ENCODE results near the gene PRUNE1.

PRUNE1 gene

DNA sequence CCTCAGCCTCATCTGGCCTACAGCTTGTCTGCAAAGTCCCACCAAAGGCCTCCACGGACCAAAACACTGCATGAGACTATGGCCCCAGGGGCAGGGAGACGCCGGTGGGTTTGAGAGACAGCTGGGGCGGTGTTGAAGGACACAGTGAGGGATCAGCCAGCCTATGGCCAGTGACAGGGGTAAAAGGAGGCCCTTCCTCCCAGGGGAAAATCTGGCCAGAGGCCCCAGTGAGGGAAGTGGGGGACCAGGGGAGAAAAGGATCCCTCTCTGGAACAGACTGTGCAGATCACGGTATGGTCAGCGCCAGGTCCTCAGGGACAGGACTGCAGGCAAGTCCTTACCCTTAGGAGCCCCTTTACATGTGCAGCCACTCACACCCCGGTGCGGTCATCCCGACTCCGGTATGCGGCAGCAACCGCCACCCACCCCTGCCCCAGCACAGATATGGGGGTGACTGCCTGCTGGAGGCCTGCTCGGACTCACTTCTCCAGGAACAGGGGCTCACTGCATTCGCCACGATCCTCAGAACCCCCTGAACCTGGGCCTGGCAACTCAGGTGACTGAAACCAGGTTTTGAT lies 34.9 kb upstream of the PRUNE1 start:
- TF ChIP-seq RAD21 (IDR thresholded peaks at IDR 0.05; ENCODE audit: low read depth) (no peak), FOXM1 (IDR thresholded peaks at IDR 0.05; ENCODE audit: borderline replicate concordance, low read depth) (no peak), EGR1 (IDR thresholded peaks at IDR 0.05) (no peak), YY1 (IDR thresholded peaks at IDR 0.05; ENCODE audit: low read depth) (no peak), EP300 (IDR thresholded peaks at IDR 0.05; ENCODE audit: borderline replicate concordance) (no peak), CREB1 (IDR thresholded peaks at IDR 0.05; ENCODE audit: low read depth) (no peak), TEAD4 (IDR thresholded peaks at IDR 0.05) (no peak), TCF12 (IDR thresholded peaks at IDR 0.05; ENCODE audit: low read depth) (no peak), ZBTB7A (IDR thresholded peaks at IDR 0.05; ENCODE audit: low read depth) (no peak), CEBPB (IDR thresholded peaks at IDR 0.05) (no peak)
- TF ChIP-seq, protein P1, sequence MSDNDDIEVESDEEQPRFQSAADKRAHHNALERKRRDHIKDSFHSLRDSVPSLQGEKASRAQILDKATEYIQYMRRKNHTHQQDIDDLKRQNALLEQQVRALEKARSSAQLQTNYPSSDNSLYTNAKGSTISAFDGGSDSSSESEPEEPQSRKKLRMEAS (IDR thresholded peaks at IDR 0.05): no peak
- TF ChIP-seq, protein P2, sequence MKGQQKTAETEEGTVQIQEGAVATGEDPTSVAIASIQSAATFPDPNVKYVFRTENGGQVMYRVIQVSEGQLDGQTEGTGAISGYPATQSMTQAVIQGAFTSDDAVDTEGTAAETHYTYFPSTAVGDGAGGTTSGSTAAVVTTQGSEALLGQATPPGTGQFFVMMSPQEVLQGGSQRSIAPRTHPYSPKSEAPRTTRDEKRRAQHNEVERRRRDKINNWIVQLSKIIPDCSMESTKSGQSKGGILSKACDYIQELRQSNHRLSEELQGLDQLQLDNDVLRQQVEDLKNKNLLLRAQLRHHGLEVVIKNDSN (IDR thresholded peaks at IDR 0.05): no peak

DNA sequence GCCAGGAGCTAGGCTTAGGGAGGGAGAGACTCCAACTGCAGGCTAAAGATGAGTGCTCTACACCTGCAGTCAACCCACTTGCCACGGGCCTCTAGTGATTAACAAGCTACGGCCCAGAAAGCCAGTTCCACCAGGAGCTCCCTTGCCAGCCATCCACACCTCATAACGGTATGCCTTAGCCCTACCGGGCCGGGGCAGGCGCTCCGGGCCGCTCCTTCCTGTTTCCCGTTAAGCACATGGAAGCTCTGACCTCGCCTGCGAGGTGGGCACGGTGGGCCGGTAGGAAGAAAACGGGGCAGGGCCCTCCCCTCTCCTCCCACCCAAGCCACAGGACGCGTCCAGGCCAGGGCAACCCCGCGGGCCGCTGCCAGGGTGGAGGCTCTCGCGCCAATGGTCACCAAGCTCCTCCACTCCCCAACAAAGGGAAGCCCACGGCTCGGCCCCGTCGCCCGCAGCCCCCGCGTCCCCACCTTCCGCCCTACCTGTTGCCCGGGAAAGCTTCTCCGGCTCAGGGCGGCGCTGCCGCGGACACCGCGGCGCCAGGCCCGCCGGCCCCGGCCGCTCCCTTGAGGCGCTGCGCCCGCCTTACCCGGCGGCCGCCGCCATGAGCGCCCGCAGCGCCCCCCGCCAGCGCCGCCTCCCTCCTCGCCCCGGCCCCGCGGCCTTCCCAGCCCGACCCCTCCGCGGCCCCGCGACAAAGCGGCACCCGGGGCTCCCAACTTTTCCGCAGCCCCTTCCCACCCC lies 34.2 kb upstream of the PRUNE1 start:
- TF ChIP-seq, protein P1 (IDR thresholded peaks at IDR 0.05): peak; percentile 48
- TF ChIP-seq CEBPB (IDR thresholded peaks at IDR 0.05): no peak

- no peak; the same call in 1 of the 2 replicates for TF ChIP-seq TAF1 (IDR thresholded peaks at IDR 0.05; ENCODE audit: low read depth)
- TF ChIP-seq ZBTB7A (IDR thresholded peaks at IDR 0.05; ENCODE audit: low read depth): peak; percentile 85; the same call in 1 of the 2 replicates
Observed at GRCh38 chr1:150974580-150975478, 33.4 kb upstream of the PRUNE1 start, which contains the start of gene CERS2. TSS of gene CERS2 (minus strand) at chr1:150974835. CDS start at chr1:150969090, 5,745 bp downstream.

DNA sequence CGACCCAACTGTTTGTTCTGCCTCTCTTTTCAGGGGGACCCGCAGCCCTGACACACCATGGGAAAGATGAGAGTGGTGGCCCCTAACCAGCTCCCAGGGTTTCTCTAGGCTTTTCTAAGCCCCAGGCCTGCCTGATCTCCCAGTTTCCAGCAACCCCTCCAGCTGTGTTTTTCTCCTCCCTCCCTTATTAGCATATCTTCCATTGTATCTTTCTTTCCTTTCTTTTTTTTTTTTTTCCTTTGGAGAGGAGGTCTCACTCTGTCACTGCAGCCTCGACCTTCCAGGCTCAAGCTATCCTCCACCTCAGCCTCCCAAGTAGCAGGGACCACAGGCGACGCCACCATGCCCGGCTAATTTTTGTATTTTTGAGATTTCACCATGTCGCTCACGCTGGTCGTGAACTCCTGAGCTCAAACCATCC lies 31.8 kb upstream of the PRUNE1 start:
- TF ChIP-seq ZBTB7A (IDR thresholded peaks at IDR 0.05; ENCODE audit: low read depth) (no peak), TEAD4 (IDR thresholded peaks at IDR 0.05) (no peak), FOXM1 (IDR thresholded peaks at IDR 0.05; ENCODE audit: borderline replicate concordance, low read depth) (no peak), CREB1 (IDR thresholded peaks at IDR 0.05; ENCODE audit: low read depth) (no peak), NFIC (IDR thresholded peaks at IDR 0.05) (no peak), TAF1 (IDR thresholded peaks at IDR 0.05; ENCODE audit: low read depth) (no peak), TCF12 (IDR thresholded peaks at IDR 0.05; ENCODE audit: low read depth) (no peak), EP300 (IDR thresholded peaks at IDR 0.05; ENCODE audit: borderline replicate concordance) (no peak), CEBPB (IDR thresholded peaks at IDR 0.05) (no peak), YY1 (IDR thresholded peaks at IDR 0.05; ENCODE audit: low read depth) (no peak), EGR1 (IDR thresholded peaks at IDR 0.05) (no peak)
- TF ChIP-seq, protein P3, sequence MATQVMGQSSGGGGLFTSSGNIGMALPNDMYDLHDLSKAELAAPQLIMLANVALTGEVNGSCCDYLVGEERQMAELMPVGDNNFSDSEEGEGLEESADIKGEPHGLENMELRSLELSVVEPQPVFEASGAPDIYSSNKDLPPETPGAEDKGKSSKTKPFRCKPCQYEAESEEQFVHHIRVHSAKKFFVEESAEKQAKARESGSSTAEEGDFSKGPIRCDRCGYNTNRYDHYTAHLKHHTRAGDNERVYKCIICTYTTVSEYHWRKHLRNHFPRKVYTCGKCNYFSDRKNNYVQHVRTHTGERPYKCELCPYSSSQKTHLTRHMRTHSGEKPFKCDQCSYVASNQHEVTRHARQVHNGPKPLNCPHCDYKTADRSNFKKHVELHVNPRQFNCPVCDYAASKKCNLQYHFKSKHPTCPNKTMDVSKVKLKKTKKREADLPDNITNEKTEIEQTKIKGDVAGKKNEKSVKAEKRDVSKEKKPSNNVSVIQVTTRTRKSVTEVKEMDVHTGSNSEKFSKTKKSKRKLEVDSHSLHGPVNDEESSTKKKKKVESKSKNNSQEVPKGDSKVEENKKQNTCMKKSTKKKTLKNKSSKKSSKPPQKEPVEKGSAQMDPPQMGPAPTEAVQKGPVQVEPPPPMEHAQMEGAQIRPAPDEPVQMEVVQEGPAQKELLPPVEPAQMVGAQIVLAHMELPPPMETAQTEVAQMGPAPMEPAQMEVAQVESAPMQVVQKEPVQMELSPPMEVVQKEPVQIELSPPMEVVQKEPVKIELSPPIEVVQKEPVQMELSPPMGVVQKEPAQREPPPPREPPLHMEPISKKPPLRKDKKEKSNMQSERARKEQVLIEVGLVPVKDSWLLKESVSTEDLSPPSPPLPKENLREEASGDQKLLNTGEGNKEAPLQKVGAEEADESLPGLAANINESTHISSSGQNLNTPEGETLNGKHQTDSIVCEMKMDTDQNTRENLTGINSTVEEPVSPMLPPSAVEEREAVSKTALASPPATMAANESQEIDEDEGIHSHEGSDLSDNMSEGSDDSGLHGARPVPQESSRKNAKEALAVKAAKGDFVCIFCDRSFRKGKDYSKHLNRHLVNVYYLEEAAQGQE (IDR thresholded peaks at IDR 0.05; ENCODE audit: low read depth): no peak
- TF ChIP-seq, protein P1 (IDR thresholded peaks at IDR 0.05): no peak
- TF ChIP-seq, protein P2 (IDR thresholded peaks at IDR 0.05): no peak

DNA sequence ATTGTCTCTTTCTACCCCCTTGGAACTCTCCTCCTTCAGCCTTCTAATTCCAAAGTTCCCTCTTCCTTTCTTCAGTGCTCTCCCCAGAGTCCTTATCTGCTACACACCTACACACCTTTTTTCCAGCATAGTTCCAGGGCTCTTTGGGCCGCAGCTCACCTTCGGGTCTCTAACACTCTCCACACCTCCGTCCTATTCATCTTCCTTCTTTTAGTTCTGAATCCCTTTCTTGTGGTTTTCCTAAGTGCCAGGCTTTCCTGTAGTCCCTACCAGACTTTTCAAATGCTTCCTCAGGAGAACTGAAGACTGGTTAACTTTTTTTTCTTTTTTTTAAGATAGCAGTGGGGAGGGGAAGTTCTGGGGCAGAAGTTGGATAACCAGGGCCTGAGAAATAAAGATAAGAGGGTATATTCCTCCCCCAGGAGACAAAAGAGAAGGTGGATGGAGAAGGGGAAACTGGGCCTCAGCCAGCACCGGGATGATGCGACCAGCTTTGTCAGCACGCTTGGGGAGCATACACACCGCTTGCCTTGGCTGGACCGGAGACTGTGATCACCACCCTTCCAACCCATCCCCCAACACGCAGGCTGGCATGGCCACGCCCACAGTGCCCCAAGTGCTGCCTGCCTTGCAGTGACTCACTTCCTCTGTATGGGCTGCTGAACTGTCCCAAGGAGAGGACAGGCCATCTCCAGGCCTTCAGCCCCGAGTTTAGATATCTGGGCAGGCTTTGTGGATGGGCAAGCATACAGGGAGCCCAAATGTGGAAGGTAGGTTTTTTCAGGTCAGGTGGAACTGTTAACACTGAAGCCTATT lies 31.2 kb upstream of the PRUNE1 start:
- TF ChIP-seq TAF1 (IDR thresholded peaks at IDR 0.05; ENCODE audit: low read depth) (no peak), NFIC (IDR thresholded peaks at IDR 0.05) (no peak), EGR1 (IDR thresholded peaks at IDR 0.05) (peak; percentile 27; the same call in 1 of the 2 replicates), RAD21 (IDR thresholded peaks at IDR 0.05; ENCODE audit: low read depth) (no peak), EP300 (IDR thresholded peaks at IDR 0.05; ENCODE audit: borderline replicate concordance) (peak; percentile 56; the same call in 1 of the 2 replicates), TEAD4 (IDR thresholded peaks at IDR 0.05) (peak; percentile 22; the same call in 1 of the 2 replicates), TCF12 (IDR thresholded peaks at IDR 0.05; ENCODE audit: low read depth) (peak; percentile 71), CREB1 (IDR thresholded peaks at IDR 0.05; ENCODE audit: low read depth) (no peak), FOXM1 (IDR thresholded peaks at IDR 0.05; ENCODE audit: borderline replicate concordance, low read depth) (no peak), CEBPB (IDR thresholded peaks at IDR 0.05) (no peak), ZBTB7A (IDR thresholded peaks at IDR 0.05; ENCODE audit: low read depth) (no peak), YY1 (IDR thresholded peaks at IDR 0.05; ENCODE audit: low read depth) (0 out of 2 replicates have a peak, but pooled peaks have one; percentile 16)
- TF ChIP-seq, protein P1 (IDR thresholded peaks at IDR 0.05): no peak; the same call in 1 of the 2 replicates
- TF ChIP-seq, protein P2 (IDR thresholded peaks at IDR 0.05): no peak
- TF ChIP-seq, protein P3 (IDR thresholded peaks at IDR 0.05; ENCODE audit: low read depth): no peak

Measured in Ishikawa (cell line).